ENCODE results near the gene TIGAR. TPM values are rescaled to one million over a fixed set of nuclear protein-coding genes. Genes with fewer than 3 reads are reported as not detected.

Gene TIGAR
- total and polyA plus RNA-seq, 2 donors (not counting 1 experiment from before 2014, with no cell fraction given), result 2.3 to 6.6 TPM

DNA sequence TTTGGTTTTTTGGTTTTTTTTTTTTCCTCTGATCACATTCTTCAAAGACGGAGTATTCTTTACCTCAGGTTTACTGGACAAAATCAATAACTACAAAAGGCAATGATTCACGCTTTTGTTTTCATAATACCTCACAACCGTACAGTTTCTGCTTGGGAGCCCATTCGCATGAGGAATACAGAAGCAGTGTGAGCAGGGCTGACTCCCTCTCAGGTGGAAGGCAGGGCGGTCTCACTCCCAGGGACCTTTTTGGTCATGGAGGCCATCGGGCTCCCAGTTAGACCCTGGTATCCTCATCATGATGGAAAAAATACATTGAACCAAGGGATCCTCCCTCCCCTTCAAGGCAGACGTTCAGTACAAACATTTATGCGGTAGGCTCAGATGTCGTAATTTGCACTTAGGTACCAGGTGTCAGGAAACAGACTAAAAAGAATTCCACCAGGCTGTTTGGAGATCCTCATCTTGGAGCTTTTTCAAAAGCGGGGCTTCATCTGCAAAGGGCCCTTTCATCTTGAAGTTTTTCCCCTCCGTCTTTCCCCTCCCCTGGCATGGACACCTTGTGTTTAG is 19.0 kb upstream of the TIGAR start:
- H3K27ac ChIP-seq (ENCODE audit: low read length in 2 of 2), result no peak overlapping the region

DNA sequence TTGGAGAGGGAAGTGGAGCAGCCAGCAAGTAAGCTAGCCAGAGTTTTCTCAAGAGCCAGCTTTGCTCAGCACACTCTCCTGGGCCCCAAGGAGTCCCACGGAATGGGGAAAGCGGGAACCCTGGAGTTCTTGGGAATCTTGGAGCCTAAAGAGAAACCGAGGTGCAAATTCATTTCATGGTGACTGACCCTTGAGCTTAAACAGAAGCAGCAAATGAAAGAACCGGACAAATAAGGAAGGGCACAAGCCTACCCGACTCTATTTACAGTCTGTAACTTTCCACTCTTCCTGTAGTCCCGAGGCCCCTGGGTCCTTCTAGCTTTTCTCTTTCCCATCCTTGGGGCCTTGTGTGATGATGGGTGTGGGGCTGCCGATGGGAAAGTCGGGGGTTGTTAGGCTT is 18.1 kb upstream of the TIGAR start:
- H3K4me1 ChIP-seq (ENCODE audit: control insufficient read depth in 2 of 2, insufficient read depth in 2 of 2, low read length in 2 of 2), result no peaks in the 10 kb centered on the region
- H3K4me3 ChIP-seq (ENCODE audit: control extremely low read depth in 1 of 5, extremely low read depth in 1 of 5, insufficient read depth in 1 of 5, low read depth in 2 of 5, low read length in 4 of 5), result no peak overlapping the region
- 100% methylated on average over 3 of the region's 8 CpGs for WGBS (ENCODE audit: insufficient coverage)
- no peak overlapping the region for H3K9ac ChIP-seq (ENCODE audit: low read length)
- Mint-ChIP-seq H3K27ac (no peak overlapping the region), H3K4me3 (no peak overlapping the region), H3K9me3 (ENCODE audit: insufficient read depth) (no peaks in the 10 kb centered on the region), H3K4me1 (no peaks in the 10 kb centered on the region), H3K27me3 (no peaks in the 10 kb centered on the region)
- H4K20me1 ChIP-seq (ENCODE audit: control insufficient read depth, insufficient read depth, low read length, poor library complexity, severe bottlenecking), result peaks cover 6% of the 10 kb centered on the region
- intact Hi-C loops (cut with micrococcal nuclease), result no loop called here
- H3K4me2 ChIP-seq (replicated peaks; ENCODE audit: low read depth, low read length, poor library complexity, severe bottlenecking), result no peak overlapping the region
- DNase-seq, result no peak
- no peak overlapping the region for H3K27ac ChIP-seq (ENCODE audit: low read length in 2 of 2)
- peaks cover 2 to 67% of the 10 kb centered on the region in 2 experiments for H3K36me3 ChIP-seq (replicated peaks in 1 of 2; ENCODE audit: control extremely low read depth in 1 of 2, control insufficient read depth in 1 of 2, extremely low read depth in 1 of 2, insufficient read depth in 2 of 2, low read length in 1 of 2)
- no peak overlapping the region for H2AFZ ChIP-seq (ENCODE audit: insufficient read depth, low read depth, low read length, poor library complexity, severe bottlenecking)
- no peaks in the 10 kb centered on the region for H3K9me3 ChIP-seq (ENCODE audit: control extremely low read depth in 1 of 3, control insufficient read depth in 2 of 3, insufficient read depth in 1 of 3, low read length in 2 of 3)
- no peak for TF ChIP-seq EZH2 (IDR thresholded peaks at IDR 0.05; ENCODE audit: borderline replicate concordance, insufficient read depth, low read depth, low read length, poor library complexity, severe bottlenecking)
- TF ChIP-seq, protein P1, sequence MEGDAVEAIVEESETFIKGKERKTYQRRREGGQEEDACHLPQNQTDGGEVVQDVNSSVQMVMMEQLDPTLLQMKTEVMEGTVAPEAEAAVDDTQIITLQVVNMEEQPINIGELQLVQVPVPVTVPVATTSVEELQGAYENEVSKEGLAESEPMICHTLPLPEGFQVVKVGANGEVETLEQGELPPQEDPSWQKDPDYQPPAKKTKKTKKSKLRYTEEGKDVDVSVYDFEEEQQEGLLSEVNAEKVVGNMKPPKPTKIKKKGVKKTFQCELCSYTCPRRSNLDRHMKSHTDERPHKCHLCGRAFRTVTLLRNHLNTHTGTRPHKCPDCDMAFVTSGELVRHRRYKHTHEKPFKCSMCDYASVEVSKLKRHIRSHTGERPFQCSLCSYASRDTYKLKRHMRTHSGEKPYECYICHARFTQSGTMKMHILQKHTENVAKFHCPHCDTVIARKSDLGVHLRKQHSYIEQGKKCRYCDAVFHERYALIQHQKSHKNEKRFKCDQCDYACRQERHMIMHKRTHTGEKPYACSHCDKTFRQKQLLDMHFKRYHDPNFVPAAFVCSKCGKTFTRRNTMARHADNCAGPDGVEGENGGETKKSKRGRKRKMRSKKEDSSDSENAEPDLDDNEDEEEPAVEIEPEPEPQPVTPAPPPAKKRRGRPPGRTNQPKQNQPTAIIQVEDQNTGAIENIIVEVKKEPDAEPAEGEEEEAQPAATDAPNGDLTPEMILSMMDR (IDR thresholded peaks at IDR 0.05), result no peak
- ChIA-PET POLR2A (no interaction called here), CTCF (no interaction called here)
- no peaks in the 10 kb centered on the region for H3K79me2 ChIP-seq (ENCODE audit: control insufficient read depth, insufficient read depth, low read length)
- H3K27me3 ChIP-seq (replicated peaks in 1 of 4; ENCODE audit: control extremely low read depth in 1 of 4, control insufficient read depth in 3 of 4, insufficient read depth in 4 of 4, low read length in 3 of 4), result no peaks in the 10 kb centered on the region
- ATAC-seq (ENCODE audit: low read depth), result no peak

More for the DNA sequence above, 19.0 kb upstream of the TIGAR start:
- H3K4me1 Mint-ChIP-seq, result no peaks in the 10 kb centered on the region
- Histone ChIP-seq H3K4me1 (ENCODE audit: control insufficient read depth in 2 of 2, insufficient read depth in 2 of 2, low read length in 2 of 2) (no peaks in the 10 kb centered on the region), H3K79me2 (ENCODE audit: control insufficient read depth, insufficient read depth, low read length) (peaks cover 2% of the 10 kb centered on the region), H3K36me3 (replicated peaks in 1 of 2; ENCODE audit: control extremely low read depth in 1 of 2, control insufficient read depth in 1 of 2, extremely low read depth in 1 of 2, insufficient read depth in 2 of 2, low read length in 1 of 2) (peaks cover 2 to 72% of the 10 kb centered on the region in 2 experiments), H3K4me3 (ENCODE audit: control extremely low read depth in 1 of 5, extremely low read depth in 1 of 5, insufficient read depth in 1 of 5, low read depth in 2 of 5, low read length in 4 of 5) (no peak overlapping the region), H2AFZ (ENCODE audit: insufficient read depth, low read depth, low read length, poor library complexity, severe bottlenecking) (no peak overlapping the region), H3K4me2 (replicated peaks; ENCODE audit: low read depth, low read length, poor library complexity, severe bottlenecking) (no peak overlapping the region), H3K27me3 (replicated peaks in 1 of 4; ENCODE audit: control extremely low read depth in 1 of 4, control insufficient read depth in 3 of 4, insufficient read depth in 4 of 4, low read length in 3 of 4) (no peaks in the 10 kb centered on the region), H4K20me1 (ENCODE audit: control insufficient read depth, insufficient read depth, low read length, poor library complexity, severe bottlenecking) (peaks cover 6% of the 10 kb centered on the region), H3K9me3 (ENCODE audit: control extremely low read depth in 1 of 3, control insufficient read depth in 2 of 3, insufficient read depth in 1 of 3, low read length in 2 of 3) (no peaks in the 10 kb centered on the region), H3K9ac (ENCODE audit: low read length) (no peak overlapping the region)
- no peak overlapping the region for H3K4me3 Mint-ChIP-seq
- no peak for ATAC-seq (ENCODE audit: low read depth)
- TF ChIP-seq EZH2 (IDR thresholded peaks at IDR 0.05; ENCODE audit: borderline replicate concordance, insufficient read depth, low read depth, low read length, poor library complexity, severe bottlenecking), result no peak
- TF ChIP-seq, protein P1 (IDR thresholded peaks at IDR 0.05), result no peak
- H3K9me3 Mint-ChIP-seq (ENCODE audit: insufficient read depth), result no peaks in the 10 kb centered on the region
- WGBS (ENCODE audit: insufficient coverage), result 93% methylated on average over 10 of the region's 11 CpGs
- H3K27ac Mint-ChIP-seq, result no peak overlapping the region
- CTCF ChIA-PET, result interaction anchor here (0.6 kb wide), 1 partner anchor 118 kb away, joined by 3 read pairs; no protein-coding TSS in a partner anchor
- intact Hi-C loops (cut with micrococcal nuclease), result no loop called here
- DNase-seq, result no peak
- POLR2A ChIA-PET, result no interaction called here
- H3K27me3 Mint-ChIP-seq, result no peaks in the 10 kb centered on the region
